Heart right ventricle (tissue), 16 donors: Measurements from ENCODE around the gene BHLHE41. TPM values are rescaled to one million over a fixed set of nuclear protein-coding genes. Genes with fewer than 3 reads are reported as not detected.

Source experiments
- ATAC-seq, 8 donors: fragments of 200-7000 bp; cut with Tn5 transposase; one replicate each; pipeline ENCODE4 v1.9.1; 2020; ENCODE audit warnings: mild to moderate bottlenecking in 8 of 8, moderate library complexity in 8 of 8, moderate number of reproducible peaks in 1 of 8
- DNase-seq, 2 donors: peaks; one replicate each; pipeline ENCODE4 v3.0.0-alpha.2; 2020
- H3K27ac ChIP-seq, 10 donors: fragments of 200-600 bp; sonication (generic) in 2 of 10; one replicate each; pipeline versions ENCODE4 v1.5.0 to v1.8.0; 2020 to 2022; ENCODE audit warnings: mild to moderate bottlenecking in 3 of 10
- H3K27me3 ChIP-seq, 7 donors: fragments of 200-600 bp; one replicate each; pipeline ENCODE4 v1.8.0; 2021 to 2022; ENCODE audit warnings: mild to moderate bottlenecking in 2 of 7
- H3K36me3 ChIP-seq, 9 donors: fragments of 200-600 bp; sonication (generic) in 1 of 9; one replicate each; pipeline versions ENCODE4 v1.5.0 to v1.8.0; 2020 to 2022; ENCODE audit warnings: mild to moderate bottlenecking in 2 of 9
- H3K4me1 ChIP-seq, 9 donors: fragments of 200-600 bp; sonication (generic) in 1 of 9; one replicate each; pipeline versions ENCODE4 v1.5.0 to v1.8.0; 2020 to 2022; ENCODE audit warnings: mild to moderate bottlenecking in 4 of 9
- H3K4me3 ChIP-seq, 10 donors: fragments of 200-600 bp; sonication (generic) in 2 of 10; one replicate each; pipeline versions ENCODE4 v1.5.0 to v1.8.0; 2020 to 2022; ENCODE audit warnings: mild to moderate bottlenecking in 7 of 10, moderate library complexity in 2 of 10
- H3K9me3 ChIP-seq, 11 donors: fragments of 200-600 bp in 10 of 11; sonication (generic) in 2 of 11; one replicate each; pipeline versions ENCODE4 v1.5.0 to v1.8.0; 2013 to 2022; ENCODE audit warnings: mild to moderate bottlenecking in 2 of 11, control low read depth in 1 of 11, moderate library complexity in 1 of 11
- CTCF ChIP-seq, 9 donors: fragments of 200-600 bp; sonication (generic) in 2 of 9; IDR thresholded peaks; one replicate each; pipeline versions ENCODE4 v1.5.0 to v1.8.0; 2021 to 2022; ENCODE audit warnings: antibody characterized with exemption in 9 of 9, mild to moderate bottlenecking in 5 of 9, moderate library complexity in 1 of 9
- WGBS, 2 donors: extraction: QIAGEN DNeasy Blood & Tissue Kit; methylation state at CpG; one replicate each; pipeline ENCODE4 v1.1.7; 2013; ENCODE audit warnings: inconsistent platforms in 1 of 2; 5-methylcytosine and 5-hydroxymethylcytosine counted together
- intact Hi-C, 10 donors: fragments of 100-400 bp; cut with DNase I; formaldehyde crosslinking; loops; one replicate each; pipeline versions ENCODE4 v1.11.1 to v1.14.2; 2022
- polyA plus RNA-seq, 2 donors: library from polyadenylated mRNA; stranded (reverse); fragments of 200-250 nt; gene quantifications; one replicate each; pipeline ENCODE4 v1.2.3, GENCODE V29; 2013
- total RNA-seq, 10 donors: library from RNA; stranded (reverse); fragmentation: NEBNext Ultra II Directional in 3 of 10; extraction: Animal tissue kit (Norgen Biotek cat#: 25700) in 3 of 10; gene quantifications; one replicate each; pipeline versions ENCODE4 v1.2.1 to v1.2.4, GENCODE V29; 2021 to 2023
- donor health status: Arrhythmogenic right ventricular cardiomyopathy.
- donor health status: ischemic (EF 13 %, LVEDD 7.1; RV severe dilation, severe dysfunction).
- donor health status: healthy with polysubstance abuse.
- donor health status: DM: no; HTN: yes; CAD: no.
- donor health status: DM: no; HTN: no; CAD: no.
- donor health status: ischemic (EF 25% LVEDD 6.9; RV normal size, moderate dysfunction).
- donor health status: ischemic (EF 25% LVEDD 5.7; RV mildly dilated, moderate dysfunction).
- donor health status: healthy.
- donor health status: DM: yes; HTN: yes; CAD: no.
- donor health status: Ischemic cardiomyopathy.
- donor health status: ischemic (EF 35%, LVEDD 5.7; RV mildly dilated, moderate dysfunction).
- donor health status: nonischemic (EF 11% LVEDD 7.7; RV severe dilation, severe dysfunction).
- donor health status: DM: yes; HTN: yes; CAD: no.
- donor health status: PGD.
- donor health status: ischemic (EF 29% LVEDD 5.4; RV normal size, mild dysfunction).
- donor health status: nonischemic (EF 23%, LVEDD 6.1; RV moderate dilation, normal function).

BHLHE41 gene
- total and polyA plus RNA-seq, 12 donors: 5.7 to 80.1 (median 39.8) TPM

- H3K9me3 ChIP-seq: no peaks in the 10 kb centered on the region
- peak; percentile 59 to 78 for DNase-seq
- no peaks in the 10 kb centered on the region for H3K27me3 ChIP-seq
- intact Hi-C loops: loop anchor here in 8 of 10 donors (1.0 to 10.0 kb wide), 7 partner anchors 308 to 600 kb away; no protein-coding TSS in a partner anchor
- peaks cover 0 to 7% (median 0%) of the 10 kb centered on the region in 9 donors for H3K4me1 ChIP-seq
- H3K36me3 ChIP-seq: no peaks in the 10 kb centered on the region
- peak; percentile 89 to 98 (median 94) for ATAC-seq
- no peak overlapping the region for H3K4me3 ChIP-seq
- H3K27ac ChIP-seq: no peak overlapping the region
- TF ChIP-seq CTCF (IDR thresholded peaks at IDR 0.05): peak; percentile 85 to 97 (median 95)
- 14% methylated on average over 6 of the region's 6 CpGs for WGBS, 2 donors
Observed at GRCh38 chr12:26097046-26097878, 27.6 kb downstream of the BHLHE41 start.

GRCh38 chr12:26096036-26096435 is 28.8 kb downstream of the BHLHE41 start:
- H3K27ac ChIP-seq: no peak overlapping the region
- ATAC-seq (no peak), DNase-seq (no peak)
- no peak for TF ChIP-seq CTCF (IDR thresholded peaks at IDR 0.05)
- no peak overlapping the region for H3K4me3 ChIP-seq
- H3K27me3 ChIP-seq: no peaks in the 10 kb centered on the region
- H3K4me1 ChIP-seq: peaks cover 0 to 7% (median 0%) of the 10 kb centered on the region in 9 donors
- WGBS, 2 donors: 92 to 93% methylated on average over 2 of the region's 2 CpGs
- no peaks in the 10 kb centered on the region for H3K9me3 ChIP-seq
- H3K36me3 ChIP-seq: no peaks in the 10 kb centered on the region
- intact Hi-C loops: loop anchor here in 8 of 10 donors (2.0 to 10.0 kb wide), 6 partner anchors 309 to 601 kb away; no protein-coding TSS in a partner anchor

- Histone ChIP-seq H3K27me3 (no peaks in the 10 kb centered on the region), H3K9me3 (no peaks in the 10 kb centered on the region), H3K4me1 (peaks cover 0 to 7% (median 0%) of the 10 kb centered on the region in 9 donors), H3K4me3 (no peak overlapping the region), H3K36me3 (no peaks in the 10 kb centered on the region), H3K27ac (no peak overlapping the region)
- intact Hi-C loops: loop anchor here in 8 of 10 donors (2.0 to 10.0 kb wide), 6 partner anchors 310 to 602 kb away; no protein-coding TSS in a partner anchor
- 94 to 96% methylated on average over 2 of the region's 2 CpGs for WGBS, 2 donors
- ATAC-seq: no peak
- DNase-seq: no peak
- TF ChIP-seq CTCF (IDR thresholded peaks at IDR 0.05): no peak
Observed at GRCh38 chr12:26095186-26095585, 29.7 kb downstream of the BHLHE41 start.

- Histone ChIP-seq H3K9me3 (no peaks in the 10 kb centered on the region), H3K4me3 (no peak overlapping the region), H3K4me1 (peaks cover 0 to 5% (median 0%) of the 10 kb centered on the region in 9 donors), H3K27me3 (no peaks in the 10 kb centered on the region), H3K27ac (no peak overlapping the region), H3K36me3 (no peaks in the 10 kb centered on the region)
- intact Hi-C loops: loop anchor here in 3 of 10 donors (5.0 to 10.0 kb wide), 4 partner anchors 312 to 655 kb away; no protein-coding TSS in a partner anchor
- no peak for TF ChIP-seq CTCF (IDR thresholded peaks at IDR 0.05)
- DNase-seq: no peak
- ATAC-seq: no peak
- WGBS, 2 donors: 86 to 97% methylated on average over 4 of the region's 4 CpGs
Observed at GRCh38 chr12:26092346-26093105, 32.3 kb downstream of the BHLHE41 start.
